A204.1 (cell line): Measurements from ENCODE around the gene CACNG7.
"Not testable (repeated sequence)": the region's sequence is repeated elsewhere in the genome, so short reads cannot be mapped to it uniquely, and the experiment has no call there.

Experiments used
- FAIRE-seq: peaks from 2 replicates; lab custom pipeline; 2012; peaks lifted over from hg19 to GRCh38; lab: Jason Lieb, UNC

CACNG7 gene, protein sequence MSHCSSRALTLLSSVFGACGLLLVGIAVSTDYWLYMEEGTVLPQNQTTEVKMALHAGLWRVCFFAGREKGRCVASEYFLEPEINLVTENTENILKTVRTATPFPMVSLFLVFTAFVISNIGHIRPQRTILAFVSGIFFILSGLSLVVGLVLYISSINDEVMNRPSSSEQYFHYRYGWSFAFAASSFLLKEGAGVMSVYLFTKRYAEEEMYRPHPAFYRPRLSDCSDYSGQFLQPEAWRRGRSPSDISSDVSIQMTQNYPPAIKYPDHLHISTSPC

DNA sequence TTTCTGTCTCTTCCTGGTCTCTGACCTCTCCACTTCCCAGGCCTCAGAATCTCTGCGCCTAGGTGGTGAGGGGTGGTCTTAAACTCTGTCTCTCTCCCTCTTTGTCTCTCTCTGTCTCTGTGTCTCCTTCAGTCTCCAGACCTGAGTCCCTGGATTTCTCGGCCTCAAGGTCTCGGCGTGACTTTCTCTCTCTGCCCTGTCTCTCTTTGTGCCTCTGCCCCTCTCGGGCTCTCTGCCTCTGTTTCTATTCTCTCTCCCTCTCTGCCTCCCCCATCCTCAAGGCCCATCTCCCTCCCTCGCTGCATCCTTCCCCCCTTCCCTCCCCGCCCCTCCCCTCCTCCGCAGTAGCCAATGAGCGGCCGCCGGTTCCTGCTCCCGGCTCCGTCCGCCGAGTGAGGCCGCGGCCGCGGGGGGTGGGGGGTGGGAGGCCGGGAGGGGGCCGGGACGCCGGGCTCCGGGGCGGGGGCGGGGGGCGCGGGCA, at the start of gene CACNG7:
TSS of gene CACNG7 (plus strand) at position 344 of the 481 bp plus-strand sequence. CDS start 3,554 bp downstream, outside the sequence.
- FAIRE-seq = no peak

DNA sequence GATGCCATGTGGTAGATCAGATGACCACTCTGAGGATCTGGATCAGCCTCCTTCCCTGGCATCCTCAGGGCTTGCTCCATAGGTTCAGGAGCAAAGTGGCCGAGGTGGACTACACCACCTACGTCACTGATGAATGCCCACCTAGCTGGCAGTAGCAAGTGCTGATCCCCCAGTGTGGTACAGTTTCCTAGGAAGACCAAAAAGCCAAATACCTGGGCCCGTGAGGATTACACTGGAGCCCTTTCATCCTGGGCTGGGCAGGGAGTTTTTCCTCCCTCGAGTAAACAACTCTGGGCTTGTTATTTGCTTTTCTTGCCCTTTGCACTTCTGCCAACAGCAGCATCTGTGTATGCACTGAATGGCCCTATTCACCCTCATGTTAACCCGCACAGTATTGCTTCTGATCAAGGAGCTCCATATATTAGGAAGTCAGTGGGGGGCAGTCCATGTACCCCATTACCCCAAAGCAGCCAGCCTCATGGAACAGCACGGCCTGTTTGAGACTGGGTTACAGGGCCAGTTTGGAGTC, 44.7 kb upstream of the CACNG7 start:
- FAIRE-seq = no peak

DNA sequence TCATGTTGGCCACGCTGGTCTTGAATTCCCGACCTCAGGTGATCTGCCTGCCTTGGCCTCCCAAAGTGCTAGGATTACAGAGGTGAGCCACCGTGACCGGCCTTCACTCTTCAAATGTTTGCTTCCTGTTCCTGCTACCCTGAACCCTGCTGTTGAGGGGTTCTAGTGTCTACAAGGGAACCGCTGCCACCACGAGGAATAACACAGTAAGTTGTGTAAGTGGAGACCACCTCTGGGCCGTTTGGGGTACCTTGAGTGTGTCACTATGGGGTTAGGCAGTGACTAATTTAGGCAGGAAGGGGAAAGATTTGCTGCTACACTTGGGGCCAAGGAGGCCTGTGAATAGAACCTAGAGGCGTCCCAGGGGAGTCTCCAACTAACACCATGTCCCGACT, 43.6 kb upstream of the CACNG7 start:
- FAIRE-seq = no peak

DNA sequence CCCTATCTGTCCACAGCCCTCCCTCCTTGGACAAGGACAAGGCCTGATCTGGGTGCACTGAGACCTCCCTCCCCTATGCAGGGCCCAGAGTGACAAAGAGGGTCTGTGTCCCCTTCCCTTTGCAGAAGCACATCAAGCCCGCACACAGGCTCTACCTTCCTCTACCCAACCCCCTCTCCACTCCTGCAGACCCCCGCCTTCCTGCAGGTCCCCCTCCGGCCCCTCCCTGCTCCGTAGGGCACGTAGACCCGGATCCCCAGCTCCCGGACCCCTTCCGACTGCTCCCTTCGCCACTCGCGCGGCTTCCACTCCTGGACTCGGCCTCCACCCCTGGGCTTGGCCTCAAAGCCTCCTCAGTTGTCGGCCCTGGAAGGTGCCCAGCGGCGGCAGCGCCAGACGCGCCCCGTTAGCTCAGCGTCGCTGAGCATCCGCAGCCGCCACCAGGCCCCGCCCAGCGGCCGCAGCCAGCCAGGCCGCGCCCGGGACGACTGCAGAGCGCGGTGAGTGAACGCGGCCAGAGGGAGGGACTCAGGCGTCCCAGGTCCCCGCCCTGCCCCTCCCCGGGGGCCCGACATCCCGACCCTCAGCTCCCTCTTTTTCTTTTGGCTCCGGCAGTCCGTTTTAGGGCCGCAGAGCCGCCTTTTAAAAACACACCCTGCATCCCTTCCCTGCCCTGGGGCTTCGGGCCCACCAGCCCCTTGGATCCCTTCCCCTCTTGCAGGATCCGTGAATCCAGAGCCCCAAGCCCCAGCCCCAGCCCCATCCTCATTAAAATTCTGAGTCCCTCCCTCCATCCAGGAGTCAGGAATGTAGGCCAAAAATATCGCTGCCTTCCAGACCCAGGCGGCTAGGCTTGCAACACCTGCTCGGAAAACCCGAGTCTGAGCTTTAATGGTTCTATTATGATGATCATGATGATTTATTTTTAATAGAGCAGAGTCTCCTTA, 42.9 kb upstream of the CACNG7 start:
- no peak for FAIRE-seq

DNA sequence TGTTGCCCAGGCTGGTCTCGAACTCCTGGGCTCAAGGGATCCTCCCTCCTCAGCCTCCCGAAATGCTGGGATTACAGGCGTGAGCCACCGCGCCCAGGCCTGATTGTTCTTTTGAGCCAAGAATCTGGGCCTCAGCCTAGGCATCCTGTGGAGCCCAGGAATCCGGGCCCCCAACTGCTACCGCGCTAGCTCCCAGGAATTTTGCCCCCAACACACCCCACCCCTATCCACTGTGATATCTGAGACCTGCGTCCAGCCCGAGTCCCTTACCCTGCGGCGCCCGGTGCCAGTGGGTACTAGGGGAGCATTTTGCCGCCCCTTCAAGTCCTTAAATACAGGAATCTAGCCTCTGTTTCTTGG, 42.2 kb upstream of the CACNG7 start:
- no peak for FAIRE-seq

DNA sequence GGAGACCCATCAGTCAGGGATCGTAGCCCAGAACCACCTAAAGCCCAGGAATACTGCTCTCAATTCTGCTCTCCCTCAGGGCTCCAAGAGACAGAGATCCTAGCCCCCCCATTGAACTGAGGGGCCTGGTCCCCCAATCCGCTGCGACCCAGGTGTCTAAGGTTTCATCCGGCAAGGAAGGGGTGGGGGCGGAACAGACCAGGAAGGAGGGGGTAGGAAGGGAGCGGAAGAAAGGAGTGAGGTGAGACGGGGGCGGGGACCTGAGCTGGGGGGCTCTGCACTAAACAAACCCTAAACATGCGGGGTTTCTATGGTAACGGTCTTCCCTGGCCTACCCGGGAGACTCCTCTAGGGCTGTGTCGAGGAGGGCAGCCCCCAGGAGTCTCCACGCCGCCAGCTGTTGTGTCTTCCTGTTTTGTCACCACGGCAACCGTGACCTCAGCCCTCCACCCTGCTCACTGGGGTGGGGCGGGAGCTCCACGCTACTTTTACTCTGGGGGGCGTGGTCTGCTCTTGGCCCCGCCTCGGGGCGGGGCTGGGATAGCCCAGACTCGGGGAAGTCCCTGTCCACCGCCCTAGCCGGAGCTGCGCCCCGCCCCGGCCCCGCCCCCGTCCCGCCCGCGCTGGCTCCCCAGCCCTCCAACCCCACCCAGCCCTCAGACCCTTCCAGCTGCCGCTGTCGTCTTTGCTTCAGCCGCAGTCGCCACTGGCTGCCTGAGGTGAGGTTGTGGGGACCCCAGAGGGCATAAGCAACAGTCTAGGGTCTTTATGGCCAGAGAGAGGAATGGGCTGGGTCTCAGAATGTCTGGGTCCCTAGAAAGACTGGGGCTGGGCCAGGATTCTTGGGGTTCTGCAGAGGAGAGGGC, 41.6 kb upstream of the CACNG7 start, which contains the start of gene MYADM:
TSS of gene MYADM (plus strand) at position 659 of the 866 bp plus-strand sequence. CDS start 5,647 bp downstream, outside the sequence.
- FAIRE-seq = peak; percentile 76

DNA sequence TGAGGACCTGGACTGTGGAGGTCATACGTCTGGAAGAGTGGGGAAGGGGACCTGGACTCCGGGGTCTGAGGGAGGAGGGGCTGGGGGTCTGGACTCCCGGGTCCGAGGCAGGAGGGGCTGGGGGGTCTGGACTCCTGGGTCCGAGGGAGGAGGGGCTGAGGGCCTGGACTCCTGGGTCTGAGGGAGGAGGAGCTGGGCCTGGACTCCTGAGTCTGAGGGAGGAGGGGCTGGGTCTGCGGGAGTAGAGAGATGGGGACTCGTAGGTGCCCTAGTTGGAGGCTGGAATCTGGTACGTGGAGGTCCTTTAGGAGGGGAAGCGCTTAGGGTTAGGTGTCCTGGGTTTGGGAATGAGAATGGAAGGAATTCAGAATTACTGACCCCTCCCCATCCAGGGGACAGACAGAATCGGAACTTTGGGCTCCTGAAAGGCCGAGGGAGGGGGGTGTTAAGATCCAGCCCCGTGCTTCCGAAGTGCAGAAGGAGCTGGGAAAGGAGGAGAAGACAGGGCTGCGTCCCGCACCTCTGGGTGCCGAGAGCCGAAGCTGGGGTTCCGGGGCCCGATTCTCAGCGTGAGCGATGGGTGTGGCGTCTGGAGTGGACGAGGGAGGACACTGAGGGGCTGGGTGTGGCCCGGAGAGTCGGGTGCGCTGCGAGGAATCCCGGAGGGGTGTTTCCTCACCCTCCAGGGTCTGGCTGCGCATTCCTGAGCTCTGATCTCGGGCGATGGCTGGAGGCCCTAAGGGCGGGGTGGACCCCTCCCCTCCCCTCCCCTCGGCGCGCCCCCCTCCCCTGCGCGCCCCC, 40.8 kb upstream of the CACNG7 start:
- FAIRE-seq = no peak

DNA sequence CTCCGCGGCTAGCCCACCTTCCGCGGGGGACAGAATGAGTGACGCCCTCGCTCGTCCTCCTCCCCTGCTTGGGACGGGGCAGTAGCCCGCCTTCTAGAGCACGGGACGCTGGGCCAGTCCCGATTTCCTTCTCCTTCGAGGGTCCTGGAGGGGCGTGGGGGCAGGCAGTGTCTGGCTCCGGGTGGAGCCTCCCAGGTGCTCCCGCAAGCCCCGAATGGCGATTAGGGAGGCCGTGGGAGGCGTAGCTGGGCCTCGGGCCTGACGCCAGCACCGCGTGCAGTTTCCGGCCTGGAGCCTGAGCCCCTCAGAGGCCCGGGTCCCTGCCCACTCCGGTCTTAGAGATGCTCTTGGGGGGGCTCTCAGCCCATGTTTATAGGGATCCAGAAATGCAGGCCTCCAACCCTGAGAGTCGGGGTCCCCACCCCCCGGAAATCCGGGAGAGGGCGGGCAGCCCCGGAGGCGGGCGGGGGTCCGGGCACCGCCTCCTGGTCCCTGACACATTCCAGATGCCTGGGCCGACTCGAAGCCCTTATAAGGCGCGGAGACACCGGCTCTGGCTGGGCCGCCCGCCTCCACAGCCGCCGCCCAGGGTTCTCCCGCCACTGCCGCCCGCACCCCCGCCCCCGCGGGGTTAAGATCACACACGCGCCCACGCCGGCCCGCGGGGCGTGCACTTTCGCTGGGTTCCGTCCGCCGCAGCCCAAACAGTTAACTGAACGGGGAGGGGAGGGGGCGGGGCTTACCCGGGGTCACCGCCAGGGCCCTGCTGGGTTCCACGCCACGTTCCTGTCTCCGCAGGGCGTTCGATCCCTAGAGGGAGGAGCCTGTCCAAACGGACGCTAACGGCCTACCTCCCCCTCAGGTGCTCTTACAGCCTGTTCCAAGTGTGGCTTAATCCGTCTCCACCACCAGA, 39.9 kb upstream of the CACNG7 start:
- no peak for FAIRE-seq

DNA sequence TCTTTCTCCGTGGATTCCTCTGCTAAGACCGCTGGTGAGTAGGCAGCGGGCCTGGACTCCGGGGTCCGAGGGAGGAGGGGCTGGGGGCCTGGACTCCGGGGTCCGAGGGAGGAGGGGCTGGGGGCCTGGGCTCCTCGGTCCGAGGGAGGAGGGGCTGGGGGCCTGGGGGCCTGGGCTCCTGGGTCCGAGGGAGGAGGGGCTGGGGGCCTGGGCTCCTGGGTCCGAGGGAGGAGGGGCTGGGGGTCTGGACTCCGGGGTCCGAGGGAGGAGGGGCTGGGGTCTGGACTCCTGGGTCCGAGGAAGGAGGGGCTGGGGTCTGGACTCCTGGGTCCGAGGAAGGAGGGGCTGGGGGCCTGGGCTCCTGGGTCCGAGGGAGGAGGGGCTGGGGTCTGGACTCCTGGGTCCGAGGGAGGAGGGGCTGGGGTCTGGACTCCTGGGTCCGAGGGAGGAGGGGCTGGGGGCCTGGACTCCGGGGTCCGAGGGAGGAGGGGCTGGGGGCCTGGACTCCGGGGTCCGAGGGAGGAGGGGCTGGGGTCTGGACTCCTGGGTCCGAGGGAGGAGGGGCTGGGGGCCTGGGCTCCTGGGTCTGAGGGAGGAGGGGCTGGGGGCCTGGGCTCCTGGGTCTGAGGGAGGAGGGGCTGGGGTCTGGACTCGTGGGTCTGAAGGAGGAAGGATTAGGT, 39.1 kb upstream of the CACNG7 start:
- FAIRE-seq = not testable (repeated sequence)

DNA sequence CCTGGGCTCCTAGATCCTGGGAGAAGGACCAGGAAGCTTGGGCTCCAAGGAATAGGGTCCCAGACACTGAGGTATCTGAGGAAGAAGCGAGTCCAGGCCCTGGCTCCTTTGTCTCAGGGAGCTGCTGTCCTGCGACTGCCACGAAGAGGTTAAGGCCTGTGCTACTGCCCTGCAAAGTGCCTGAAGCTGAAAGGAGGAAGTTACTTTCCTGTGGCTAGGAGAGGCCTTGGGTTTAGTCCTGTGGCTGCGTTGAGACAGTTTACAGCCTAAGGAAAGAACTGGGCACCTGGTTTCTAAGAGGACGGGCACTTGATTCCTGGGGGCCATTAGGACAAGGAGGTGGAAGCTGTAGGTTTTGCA, 38.6 kb upstream of the CACNG7 start:
- no peak for FAIRE-seq

DNA sequence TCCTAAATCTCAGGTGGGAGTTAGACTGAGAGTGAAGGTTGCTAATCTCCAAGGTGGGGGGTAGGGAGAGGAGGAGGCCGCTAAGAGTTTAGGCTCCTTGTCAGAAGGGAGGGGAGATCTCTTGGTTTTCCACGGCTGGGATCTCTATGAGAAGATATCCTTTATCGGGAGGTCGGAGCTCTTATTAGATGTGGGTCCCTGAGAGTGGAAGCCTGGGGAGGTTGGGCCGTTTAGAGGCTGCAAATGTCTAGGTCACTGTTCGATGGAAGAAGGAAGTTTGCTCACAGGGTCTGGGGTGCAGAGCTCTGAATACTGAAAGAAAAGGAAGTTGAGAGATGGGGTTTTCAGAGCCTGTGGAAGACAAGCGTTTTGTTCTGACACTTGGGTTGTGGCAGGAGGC, 37.6 kb upstream of the CACNG7 start:
- no peak for FAIRE-seq

DNA sequence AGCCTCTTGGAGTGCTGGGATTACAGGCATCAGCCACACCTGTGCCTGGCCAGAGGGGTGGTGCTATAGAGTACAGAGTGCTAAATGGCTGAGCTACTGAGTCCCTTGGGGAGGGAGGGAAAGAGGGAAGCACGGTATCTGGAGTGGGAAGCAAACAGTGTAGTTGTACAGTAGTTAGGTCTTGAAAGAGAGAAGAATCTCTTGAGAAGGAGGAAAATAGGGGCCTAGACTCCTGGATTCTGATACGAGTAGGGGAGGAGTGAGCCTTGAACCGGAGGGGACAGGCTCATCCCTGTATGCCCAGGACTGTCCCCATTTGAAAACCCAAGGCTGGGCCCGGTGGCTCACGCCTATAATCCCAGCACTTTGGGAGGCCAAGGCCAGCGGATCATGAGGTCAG, 36.3 kb upstream of the CACNG7 start:
- no peak for FAIRE-seq

DNA sequence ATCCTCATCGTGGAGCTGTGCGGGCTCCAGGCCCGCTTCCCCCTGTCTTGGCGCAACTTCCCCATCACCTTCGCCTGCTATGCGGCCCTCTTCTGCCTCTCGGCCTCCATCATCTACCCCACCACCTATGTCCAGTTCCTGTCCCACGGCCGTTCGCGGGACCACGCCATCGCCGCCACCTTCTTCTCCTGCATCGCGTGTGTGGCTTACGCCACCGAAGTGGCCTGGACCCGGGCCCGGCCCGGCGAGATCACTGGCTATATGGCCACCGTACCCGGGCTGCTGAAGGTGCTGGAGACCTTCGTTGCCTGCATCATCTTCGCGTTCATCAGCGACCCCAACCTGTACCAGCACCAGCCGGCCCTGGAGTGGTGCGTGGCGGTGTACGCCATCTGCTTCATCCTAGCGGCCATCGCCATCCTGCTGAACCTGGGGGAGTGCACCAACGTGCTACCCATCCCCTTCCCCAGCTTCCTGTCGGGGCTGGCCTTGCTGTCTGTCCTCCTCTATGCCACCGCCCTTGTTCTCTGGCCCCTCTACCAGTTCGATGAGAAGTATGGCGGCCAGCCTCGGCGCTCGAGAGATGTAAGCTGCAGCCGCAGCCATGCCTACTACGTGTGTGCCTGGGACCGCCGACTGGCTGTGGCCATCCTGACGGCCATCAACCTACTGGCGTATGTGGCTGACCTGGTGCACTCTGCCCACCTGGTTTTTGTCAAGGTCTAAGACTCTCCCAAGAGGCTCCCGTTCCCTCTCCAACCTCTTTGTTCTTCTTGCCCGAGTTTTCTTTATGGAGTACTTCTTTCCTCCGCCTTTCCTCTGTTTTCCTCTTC, 35.1 kb upstream of the CACNG7 start:
- no peak for FAIRE-seq

DNA sequence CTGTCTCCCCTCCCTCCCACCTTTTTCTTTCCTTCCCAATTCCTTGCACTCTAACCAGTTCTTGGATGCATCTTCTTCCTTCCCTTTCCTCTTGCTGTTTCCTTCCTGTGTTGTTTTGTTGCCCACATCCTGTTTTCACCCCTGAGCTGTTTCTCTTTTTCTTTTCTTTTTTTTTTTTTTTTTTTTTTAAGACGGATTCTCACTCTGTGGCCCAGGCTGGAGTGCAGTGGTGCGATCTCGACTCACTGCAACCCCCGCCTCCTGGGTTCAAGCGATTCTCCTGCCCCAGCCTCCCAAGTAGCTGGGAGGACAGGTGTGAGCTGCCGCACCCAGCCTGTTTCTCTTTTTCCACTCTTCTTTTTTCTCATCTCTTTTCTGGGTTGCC, 34.5 kb upstream of the CACNG7 start:
- no peak for FAIRE-seq

DNA sequence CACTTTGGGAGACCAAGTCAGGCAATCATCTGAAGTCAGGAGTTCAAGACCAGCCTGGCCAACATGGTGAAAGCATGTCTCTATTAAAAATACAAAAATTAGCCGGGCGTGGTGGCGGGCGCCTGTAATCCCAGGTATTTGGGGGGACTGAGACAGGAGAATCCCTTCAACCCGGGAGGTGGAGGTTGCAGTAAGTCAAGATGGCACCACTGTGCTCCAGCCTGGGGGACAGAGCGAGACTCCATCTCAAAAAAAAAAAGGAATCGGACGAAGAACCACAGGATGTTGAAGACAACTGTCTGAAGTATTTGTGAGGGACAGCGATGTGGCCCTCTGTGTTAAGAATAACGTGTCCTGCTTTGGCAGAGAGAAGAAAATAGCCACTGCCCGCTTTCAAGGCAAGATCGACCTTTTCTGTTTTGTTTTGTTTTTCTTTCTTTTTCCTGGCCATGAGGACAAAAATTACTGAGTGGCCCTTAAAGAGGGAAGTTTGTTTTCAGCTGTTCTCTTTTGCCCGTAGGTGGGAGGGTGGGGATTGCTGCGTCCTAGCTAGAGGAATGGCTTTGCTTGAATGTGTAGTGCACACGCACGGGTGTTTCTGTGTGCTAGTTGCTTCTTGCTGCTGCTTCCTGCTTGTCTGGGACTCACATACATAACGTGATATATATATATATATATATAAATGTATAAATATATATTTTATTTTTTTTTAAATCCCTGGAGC, 33.3 kb upstream of the CACNG7 start:
- FAIRE-seq = no peak

DNA sequence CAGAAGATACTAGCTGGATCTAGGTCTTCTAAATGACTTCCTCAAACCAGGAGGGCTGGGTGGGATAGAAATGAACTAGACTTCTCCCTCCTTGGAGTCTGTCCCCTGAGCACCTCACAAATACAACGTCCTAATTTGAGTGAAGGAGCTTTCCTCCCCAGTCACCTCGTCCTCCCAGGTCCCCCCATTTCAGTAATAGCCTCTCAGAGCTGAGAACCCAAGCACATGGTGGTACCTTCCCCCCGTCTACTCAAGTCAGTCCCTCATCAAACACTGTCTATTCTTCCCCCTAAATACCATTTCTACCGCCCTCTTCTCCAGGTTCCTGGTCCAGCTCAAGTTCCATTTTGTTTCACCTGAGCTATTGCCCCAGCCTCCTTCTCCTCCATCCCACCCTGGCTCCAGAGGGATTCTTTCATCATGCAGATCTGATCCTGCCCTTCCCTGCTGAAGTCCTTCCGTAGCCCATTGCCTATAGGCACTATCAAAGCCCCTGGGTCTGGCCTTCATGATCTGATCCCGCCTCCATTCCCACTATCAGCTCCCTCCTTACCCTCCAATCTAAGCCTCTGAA, 32.3 kb upstream of the CACNG7 start:
- no peak for FAIRE-seq

DNA sequence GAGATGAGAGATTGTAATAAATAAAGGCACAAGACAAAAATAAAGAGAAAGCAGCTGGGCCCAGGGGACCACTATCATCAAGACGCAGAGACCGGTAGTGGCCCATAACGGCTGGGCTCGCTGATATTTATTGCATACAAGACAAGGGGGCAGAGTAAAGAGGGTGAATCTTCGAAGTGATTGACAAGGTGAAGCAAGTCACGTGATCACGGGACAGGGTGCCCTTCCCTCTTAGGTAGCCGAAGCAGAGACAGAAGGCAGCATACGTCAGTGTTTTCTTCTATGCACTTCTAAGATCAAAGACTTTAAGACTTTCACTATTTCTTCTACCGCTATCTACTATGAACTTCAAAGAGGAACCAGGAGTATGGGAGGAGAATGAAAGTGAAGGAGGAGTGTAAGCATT, 31.7 kb upstream of the CACNG7 start:
- FAIRE-seq = no peak

DNA sequence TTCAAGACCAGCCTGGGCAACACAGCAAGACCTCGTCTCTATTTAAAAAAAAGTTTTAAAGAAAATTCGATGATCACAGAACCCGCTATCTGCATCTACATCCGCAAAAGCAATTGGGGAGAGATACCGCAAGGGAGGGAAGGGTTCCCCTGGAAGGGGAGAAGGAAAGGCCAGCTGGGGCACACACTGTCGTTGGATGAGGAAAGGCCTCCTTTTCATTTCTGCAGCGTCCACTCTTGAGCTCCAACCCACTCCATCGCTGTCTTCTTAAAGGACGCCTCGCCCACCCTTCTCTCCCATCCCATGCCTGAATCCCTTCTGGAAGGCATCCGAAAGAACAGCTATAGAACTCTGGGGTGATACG, 30.3 kb upstream of the CACNG7 start:
- FAIRE-seq = no peak
